Activated effector memory CD4-positive, alpha-beta T cell treated with Interleukin-2 at 50 U/mL for 16 hours (primary cell): Measurements from ENCODE around the gene AKT2.

Experiments
- DNase-seq: peaks from one replicate; pipeline ENCODE4 v3.0.0-alpha.2; 2020

The AKT2 gene

DNA sequence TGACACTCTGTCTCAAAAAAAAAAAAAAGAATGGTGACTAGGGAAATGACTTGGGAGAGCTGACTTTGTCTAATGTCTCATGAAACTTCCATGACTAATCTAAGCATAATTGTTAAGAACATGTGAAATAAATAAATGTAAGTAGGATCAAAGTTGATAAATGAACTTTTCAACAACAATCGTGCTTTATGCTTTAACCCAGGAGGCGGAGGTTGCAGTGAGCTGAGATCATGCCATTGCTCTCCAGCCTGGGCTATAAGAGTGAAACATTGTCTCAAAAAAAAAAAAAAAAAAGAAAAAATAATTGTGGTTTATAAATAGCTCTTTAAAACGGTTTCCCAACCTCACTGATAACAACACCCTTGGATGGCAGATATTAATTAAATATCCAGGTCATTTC lies 12.9 kb upstream of the AKT2 start:
- DNase-seq: no peak

DNA sequence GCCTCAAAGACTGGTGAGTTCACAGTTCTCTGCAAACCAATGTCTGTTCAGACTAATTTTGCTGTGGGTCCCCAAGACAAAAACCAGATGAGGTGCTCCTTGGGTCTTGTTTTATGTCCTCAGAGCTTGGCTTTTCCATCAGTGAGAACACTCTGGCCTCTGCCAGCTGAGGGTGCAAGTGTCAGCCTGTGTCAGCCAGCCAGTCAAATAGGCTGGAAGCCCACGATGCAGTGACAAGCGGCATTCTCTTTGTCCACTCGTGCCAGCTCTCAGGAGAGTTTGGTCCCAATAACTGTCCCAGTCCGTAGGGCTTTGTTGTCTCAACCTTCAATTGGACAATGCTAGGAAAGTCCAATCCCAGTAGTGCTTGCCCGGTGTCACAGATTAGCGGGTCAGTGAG lies 9.4 kb upstream of the AKT2 start:
- DNase-seq: no peak

DNA sequence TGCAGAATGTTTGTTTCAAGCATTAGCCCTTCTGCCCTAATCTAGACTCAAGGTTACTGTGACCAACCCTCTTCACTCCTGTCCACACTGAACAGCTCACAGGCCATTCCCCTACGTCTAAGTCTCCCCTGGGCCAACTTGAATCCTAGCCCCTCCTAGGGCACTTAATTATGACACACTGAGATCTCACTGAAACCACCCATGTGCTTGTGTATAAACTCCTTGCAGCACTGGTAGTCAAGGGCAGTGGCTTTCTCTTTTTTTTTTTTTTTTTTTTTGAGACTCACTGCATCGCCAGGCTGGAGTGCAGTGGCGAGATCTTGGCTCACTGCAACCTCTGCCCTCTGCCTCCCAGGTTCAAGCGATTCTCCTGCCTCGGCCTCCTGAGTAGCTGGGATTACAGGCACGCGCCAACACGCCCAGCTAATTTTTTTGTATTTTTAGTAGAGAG lies 1.9 kb upstream of the AKT2 start:
- no peak for DNase-seq

DNA sequence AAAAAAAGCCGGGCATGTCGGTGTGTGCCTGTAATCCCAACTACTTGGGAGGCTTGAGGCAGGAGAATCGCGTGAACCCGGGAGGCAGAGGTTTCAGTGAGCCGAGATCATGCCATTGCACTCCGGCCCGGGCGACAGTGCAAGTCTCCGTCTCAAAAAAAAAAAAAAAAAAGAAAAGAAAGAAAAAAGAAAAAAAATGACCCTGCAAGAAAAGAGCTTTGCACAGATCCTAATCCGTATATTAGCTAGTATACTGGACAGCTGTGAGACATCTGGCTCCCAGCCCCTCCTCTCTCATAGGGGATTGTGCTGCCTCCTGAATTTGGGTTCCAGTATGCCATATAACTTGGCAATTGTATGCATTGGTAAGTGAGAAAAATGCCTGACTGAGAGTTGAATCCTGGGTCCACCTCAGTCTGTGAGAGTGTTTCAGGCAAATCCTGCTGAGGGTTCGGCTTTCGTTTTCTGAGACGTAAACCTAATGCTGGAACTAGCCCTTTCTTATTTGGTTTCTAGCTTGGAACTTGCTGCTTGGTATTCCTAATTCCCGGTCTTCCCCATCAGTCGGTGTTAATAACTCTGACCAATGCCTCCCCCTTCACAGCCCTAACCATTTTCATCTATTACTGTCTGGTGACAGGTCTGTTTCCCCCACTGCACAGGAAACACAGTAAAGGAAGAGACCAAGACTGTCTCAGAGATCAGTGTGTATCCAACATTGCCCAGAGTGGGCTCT lies 1.3 kb upstream of the AKT2 start:
- DNase-seq: no peak

DNA sequence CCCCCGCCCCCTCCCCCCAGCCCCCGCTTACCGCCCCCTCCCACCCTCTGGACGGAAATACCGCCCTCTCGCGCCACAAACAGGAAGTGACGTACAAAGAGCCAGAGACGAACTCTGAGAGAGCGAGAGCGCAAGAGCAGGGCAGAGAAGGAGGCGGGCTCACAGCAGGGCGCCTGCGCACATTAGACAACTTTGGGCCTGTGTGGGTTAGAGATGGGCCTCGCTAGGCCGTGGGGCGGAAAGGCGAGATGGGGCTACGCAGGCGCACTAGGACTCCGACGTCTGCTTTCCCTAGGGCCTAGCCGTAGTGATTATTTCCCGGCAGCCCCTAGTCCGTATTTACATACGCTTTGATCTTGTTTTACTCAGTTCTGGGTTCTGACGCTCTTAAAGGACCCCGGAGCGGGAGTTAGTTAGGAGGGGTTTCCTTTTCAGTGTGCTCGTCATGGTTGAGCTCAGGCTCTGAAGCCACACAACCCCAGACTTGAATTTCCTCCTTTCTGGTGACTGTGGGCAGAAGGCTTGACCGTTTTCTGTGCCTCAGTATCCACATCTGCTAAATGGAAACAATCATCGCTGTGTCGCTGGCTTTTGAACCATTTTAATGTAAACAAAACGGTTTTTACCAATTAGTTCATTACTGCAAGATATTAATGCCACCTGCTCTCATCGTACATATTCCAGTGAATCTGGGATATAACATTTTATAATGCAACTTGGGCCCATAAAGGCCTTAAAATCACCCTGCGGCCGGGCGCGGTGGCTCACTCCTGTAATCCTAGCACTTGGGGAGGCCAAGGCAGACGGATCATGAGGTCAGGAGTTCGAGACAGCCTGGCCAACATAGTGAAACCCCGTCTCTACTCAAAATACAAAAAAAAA lies 449 bp upstream of the AKT2 start:
- peak; percentile 97 for DNase-seq

DNA sequence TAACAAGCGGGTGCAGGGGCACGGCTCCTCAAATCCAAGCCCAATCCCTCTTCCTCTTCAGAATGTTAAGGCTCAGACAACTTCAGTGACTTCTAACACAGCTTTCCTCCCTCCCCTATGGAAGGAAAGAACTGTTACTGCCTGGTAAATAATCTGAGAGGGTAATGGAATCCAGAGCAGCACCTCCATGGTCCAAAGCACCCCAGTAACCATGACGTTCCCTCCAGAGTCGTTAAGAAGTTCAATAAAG lies 969 bp downstream of the AKT2 start:
- no peak for DNase-seq

DNA sequence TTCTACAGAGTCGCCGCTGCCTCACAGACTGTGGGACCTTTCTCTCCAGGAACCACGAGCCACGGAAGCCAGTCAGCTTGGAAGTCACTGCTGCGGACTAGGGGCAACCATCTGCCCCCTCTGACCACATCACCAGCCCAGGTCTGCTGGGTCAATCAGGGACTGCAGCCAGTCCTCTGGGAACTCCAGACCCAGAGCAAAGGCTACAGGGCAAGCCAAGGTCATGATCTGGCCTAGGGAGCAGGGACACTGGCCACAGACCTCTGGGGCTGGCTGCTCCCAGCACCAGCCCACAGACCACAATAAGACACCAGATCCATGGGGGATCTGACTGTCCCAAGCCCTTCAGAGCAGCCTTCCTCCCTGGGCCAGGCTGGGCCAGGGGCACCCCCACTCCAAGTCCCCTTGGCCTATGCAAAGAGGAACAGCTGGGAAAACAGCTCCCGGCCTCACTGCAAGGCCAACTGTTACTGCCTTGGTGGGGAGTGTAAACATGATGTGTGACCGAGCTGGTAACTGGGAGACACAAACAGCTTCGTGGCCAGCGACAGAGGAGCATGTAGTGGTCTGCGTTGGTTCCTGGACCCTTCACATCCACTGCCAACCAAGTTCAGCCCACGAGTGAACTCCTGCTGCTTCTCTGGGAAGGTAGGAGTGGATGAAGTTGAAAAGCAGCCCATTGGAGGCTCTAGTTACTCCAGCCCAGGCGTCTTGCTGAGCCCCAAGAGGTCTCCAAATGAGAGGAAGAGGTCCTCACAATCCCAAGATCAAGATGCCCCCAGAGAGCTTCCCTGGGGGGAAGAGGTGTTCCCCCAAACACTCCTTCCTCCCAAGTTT lies 1.5 kb downstream of the AKT2 start:
- no peak for DNase-seq

DNA sequence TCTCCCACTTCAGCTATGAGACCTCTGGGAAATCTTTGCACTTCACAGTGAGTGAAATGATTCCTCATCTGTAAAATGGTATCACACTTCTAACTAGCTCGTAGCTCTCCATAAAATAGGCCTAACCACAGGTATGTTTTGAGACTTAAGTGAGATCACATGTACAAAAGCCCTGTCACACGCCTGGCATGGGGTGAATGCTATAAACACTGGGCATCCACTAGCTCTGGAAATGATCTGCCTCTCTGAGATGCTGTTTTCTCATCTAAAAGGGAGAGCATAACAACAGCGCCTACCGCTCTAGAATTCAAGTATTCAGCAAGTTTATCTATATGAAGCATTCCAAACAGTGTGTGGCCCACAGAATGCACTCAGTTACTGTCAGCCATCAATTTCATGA lies 2.2 kb downstream of the AKT2 start:
- DNase-seq: no peak

DNA sequence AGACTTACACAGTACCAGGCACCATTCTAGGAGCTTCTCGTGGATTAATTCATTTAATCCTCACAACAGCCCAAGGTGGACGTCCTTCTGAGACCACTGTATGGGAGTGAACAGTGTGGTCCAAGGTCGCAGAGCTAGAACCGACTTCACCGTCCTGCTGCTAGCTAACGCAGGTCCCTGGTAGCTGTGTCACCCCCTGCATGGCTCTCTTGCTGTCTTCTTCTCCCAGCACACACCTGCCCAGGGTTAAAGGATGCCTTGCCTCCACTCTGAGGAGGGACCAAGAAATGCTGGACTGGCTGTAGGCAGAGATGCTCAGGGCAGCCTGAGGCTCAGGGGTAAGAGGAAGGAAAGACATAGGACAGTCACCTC lies 3.0 kb downstream of the AKT2 start:
- no peak for DNase-seq

DNA sequence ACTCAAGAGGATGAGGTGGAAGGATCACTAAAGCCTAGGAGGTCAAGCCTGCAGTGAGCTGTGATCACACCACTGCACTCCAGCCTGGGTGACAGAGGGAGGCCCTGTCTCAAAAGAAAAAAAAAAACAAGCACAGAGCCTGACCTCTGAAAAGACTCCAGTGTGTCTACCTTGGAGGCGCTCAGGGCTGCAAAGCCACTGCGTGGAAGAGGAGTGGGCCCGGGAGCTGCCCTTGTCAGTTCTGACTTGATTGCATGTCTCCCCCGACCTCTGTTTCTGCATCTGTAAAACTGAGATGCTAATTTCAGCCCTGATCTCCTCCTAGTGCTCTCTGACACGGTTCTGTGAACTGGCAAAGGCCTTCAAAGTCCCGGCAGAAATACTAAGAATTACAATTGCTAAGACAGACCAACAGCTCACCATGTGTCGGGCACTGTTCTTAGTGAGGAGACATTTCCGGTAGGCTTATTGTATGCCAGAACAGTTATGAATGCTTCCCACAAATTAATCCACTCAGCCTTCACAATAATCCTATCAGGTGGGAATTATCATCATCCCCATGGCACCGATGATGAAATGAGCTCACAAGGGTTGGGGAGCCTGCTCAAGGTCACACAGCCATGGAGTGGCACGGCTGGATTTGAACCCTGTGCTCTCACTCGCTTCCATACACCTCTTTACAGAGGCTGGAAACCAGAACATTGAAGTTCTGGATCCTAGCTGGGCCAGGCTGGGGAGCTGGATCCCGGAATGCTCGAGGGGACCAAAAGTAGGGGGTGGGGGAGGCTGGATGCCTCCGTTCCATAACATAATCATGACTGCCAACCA lies 3.5 kb downstream of the AKT2 start:
- DNase-seq: no peak

DNA sequence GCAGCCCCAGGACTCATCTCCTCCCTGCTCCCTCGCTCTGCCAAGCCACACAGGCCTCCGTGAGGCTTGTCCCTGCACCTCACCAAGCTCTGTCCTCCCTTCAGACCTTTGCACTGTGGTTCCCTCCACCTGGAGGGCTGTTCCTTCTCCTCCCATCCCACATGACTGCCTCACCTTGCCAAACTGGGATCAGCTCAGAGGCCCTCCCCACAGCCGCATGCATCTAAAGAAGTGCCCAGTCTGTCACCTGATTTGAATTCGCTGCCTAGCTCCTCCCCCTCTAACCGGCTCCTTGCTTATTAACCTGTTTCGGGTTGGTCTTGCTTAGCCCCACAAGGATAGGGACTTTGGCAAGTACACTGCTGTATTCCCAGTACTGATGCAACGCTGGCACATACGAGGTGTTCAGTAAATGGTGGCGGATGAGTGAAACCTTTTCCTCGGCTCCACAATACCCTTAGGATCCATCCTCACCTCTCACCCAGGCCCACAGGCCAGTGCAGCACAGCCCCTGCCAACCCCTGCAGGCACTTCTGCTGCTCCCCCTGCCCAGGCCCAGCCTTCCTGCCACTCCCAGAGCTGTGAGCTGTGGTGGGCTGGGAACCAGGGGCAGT lies 4.4 kb downstream of the AKT2 start:
- DNase-seq: no peak

DNA sequence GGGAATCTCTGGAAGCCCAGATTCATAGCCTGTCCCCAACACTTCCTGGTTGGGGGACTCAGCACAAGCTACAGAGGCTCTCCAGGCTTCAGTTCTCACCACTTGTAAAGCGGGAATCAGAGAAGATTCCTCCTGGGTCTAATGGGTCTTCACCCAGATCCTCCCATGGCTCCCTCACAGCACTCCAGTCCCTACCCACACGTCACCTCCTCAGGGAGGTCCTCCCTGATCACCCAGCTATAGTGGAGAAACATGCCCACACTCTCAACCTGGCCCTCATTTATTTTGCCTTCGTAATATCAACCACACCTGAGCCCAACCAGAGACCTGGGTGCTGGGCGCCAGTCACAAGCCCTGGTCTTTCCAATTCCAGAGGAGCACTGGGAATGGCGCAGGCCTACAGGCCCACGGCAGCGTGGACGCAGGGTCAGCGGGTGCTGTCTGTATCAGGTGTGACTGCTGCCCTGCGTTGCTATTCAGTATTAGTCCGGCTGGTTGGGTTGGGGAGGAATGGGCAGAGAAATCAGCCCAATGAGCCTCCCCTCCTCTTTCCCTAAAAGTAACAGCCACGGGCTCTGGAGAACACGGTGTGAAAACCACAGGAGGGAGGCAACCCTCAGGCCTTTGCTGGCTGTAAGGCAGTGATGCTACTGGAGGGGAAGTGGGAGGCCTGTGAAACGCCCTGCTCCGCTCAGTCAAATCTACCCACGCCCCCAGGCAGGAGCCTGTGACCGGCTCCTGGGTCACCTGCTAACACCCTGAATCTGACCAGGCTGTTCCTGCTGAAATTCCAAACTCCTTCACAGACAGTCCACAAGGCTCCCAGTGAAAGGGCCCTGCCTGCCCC lies 5.2 kb downstream of the AKT2 start:
- DNase-seq: no peak

DNA sequence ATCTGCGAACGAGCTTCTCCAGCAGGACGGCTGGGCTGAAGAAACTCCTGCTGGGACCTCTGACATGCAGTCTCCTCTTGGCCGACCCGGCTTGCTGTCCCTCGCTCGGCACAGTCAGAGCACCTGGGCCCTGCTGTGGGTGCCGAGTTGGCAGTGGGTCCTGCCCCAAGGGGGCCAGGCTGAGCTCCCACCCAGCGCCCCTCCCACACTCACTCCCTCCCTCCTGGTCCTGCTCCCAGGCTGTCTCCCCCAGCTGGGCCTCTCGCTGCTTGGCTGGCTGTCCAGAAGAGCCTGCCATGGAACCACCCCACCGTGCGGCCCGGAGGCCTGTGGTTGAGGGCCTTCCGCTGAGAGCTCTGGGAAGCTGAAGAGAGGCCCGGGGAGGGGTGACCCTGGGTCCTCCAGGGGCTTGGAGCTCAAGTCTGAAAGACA lies 6.0 kb downstream of the AKT2 start:
- no peak for DNase-seq

DNA sequence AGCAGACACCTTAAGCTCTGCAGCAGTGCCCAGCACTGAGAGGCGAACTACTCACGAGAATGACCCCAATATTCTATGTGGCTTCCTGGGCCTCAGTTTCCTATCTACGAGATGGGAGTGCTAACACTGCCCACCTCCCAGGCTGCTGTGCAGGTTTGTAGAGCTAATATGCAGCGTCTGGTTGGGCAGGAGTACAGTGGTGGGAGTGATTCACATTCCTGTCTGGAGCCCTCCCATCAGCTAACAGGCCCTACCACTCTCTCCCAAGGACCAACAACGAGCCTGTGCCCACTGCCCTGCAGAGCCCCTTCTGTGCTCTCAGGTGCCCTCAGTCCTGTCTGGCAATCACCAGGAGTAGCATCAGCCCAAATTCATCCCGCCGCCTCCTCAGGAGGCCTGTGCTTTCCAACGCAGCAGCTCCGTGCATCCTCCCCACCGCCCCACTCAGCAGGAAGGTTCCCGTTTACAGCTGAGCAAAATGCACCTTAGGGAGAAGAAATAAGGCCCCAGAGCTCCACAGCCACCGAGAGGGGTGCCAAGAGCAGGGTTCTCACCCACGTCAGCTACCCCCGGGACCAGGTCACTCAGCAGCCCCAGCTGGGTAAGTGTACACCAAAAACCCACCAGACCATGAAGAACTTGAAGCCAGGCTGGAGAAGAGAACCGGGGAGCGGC lies 6.6 kb downstream of the AKT2 start:
- no peak for DNase-seq

DNA sequence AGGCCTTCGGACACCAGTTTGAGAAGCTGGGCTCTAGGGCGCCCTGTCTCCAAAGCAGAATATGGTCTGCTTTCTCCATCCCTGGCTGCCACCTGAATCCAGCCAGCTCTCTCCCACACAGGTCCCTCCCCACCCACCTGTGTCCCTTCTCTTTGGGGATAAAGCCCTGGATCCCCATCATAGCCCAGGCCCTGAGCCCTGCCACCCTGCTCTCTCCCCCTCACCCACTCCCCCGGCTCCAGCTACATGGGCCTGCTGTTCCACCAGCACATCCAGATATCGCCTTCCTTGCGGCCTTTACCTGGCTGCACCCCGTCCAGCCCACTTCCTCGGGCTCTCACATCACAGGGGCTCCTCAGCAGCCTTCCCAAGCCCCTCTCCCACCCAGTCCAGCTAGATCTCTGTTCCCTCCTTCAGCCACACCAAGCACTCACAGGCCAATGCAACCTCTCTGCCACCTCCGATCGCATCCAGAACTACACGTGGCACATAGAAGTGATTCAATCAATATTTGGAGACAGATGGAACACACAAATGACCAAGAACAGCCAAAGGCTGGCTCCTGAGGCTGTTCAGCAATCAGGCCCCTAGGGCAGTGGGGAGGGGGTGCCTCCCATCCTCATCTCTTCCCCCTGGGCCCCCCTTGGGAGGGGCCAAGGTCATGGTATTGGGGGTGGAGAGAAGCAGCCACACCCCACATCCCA lies 7.6 kb downstream of the AKT2 start:
- DNase-seq: no peak

DNA sequence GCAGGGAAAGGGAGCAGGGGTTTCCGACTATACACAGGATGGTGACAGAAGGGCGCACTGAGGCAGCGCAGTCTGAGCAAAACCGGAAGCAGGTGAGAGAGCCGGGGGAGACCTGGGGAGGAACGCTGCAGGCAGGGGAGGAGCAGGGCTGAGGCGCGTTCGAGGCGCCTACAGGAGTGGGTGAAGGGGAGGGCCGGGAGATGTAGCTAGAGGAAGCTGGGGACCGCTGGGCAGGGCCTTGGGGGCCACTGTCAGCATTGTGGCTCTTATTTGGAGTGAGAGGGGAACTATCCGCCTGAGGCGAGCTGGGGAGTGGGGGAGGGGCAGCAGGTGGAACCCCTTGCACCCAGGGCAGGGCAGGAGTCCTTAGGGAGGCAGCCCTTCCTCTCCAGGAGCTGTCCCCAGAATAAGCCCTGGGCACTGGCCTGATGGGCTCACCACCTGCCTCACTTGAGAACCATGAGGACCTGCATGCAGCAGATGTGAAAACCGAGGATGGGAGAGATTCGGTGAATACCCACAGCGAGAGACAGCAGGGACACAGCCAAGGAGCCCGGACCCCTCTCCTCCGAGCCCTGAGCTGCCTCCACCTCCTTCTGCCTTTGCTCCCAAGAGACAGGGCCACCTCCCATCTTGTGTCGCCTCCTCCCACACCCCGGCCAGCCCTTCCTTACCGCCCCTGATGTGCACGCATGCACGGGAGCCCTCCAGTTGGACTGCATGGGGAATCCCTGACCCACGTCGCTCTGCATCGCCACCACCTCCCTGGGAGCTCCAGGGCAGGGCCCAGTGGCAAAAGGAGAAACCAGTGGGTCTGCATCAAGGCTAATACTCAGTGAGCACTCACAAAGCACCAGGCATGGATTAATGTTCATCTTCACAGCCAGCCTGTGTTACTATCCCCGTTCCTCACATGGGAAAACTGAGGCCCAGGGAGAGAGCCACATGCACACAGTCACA lies 10.3 kb downstream of the AKT2 start:
- DNase-seq: no peak

DNA sequence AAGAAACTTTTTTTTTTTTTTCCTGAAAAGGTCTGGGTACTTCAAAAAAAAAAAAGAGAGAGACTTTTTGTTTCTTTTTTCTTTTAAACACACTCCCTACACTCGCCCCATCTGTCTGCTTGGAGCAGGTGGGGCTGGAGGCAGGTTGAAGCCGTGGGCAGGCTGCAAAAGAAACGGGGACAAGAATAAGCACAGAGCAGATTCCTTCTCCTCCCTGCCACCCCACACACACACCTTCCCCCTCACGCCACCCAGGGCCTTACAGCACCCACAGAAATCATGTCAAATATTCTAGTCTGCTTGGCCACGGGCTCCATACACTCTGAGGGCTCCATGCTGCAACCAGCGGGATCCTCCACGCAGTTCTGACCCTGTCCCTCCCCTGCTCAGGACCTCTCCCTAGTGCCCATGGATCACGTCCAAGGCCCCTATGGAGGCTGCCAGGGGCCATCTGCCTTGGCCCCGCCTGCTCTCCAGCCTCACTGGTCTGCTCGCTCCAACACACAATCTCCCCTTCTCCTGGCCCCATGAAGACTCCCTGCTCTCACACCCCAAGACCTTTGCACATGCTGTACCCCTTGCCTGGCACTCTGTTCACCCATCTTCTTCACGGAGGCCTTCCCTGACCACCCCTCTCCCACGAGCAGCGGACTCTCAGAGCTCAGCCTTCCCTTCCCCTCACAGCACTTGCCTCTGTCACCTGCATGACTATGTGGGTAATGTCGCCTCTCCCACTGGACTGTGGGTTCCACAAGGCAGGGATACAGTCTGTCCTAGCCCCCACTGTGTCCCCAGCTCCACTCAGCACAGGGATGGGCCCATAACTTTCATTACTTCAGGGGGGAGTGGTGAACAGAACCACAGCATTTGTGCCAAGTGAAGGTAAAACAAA lies 11.4 kb downstream of the AKT2 start:
- no peak for DNase-seq

DNA sequence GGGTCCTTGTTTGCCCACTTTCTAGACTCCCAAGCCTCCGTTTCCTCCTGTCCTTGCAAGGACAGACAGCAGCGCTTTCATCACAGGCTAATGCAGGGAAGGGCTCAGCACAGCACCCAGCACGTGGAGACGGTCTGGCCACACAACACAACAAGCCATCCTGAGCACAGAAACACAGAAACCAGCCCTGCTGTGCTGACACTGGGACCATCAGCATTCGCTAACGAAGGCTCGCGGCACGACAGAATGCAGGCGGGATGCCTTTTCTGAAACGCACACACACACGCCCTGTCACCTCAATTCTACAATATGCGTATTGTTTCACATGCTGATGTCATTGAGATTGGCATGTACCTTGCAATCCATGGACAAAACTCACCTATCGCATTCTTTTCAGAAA lies 12.9 kb downstream of the AKT2 start:
- no peak for DNase-seq
